ENCODE data around the gene RNF214.
"Not testable (repeated sequence)": the region's sequence is repeated elsewhere in the genome, so short reads cannot be mapped to it uniquely, and the experiment has no call there.

Gene RNF214

DNA sequence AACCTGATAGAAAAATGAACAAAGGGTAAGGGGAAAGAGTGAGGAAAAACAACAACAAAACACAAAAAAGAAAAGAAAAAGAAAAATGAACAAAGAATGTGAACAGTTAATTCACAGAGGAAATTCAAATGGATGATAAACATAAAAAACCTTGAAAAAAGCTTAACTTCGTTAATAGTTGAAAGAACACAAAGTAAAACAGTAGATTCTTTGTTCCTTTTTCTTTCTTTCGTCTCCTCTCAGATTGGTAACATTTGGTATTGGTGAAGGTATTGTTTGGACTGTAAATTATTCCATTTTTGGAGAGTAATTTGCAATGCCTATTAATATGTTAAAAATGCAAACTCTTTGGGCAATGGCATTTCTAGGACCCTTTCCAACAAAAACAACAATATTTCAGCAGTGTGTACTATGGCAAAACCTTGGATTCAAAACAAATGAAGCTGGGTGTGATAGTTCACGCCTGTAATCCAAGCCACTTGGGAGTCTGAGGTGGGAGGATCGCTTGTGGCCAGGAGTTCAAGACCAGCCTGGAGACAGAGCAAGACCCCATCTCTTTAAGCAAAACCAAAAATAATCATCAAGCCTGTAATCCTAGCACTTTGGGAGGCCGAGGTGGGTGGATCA, 86.9 kb downstream of the RNF214 start:
- DNase-seq, result no peak

DNA sequence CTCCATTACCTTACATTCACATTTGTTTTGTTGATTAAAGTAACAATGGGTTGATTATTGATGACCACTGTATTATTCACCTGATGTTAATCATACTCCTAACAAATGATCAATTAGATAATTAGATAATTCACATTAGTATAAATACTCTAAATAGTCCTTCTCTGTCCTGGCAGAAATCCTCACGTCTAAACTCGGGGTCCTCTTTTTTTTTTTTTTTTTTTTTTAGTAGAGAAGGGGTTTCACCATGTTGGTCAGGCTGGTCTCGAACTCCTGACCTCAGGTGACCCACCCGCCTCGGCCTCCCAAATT, 94.7 kb downstream of the RNF214 start:
- DNase-seq, result not testable (repeated sequence)

DNA sequence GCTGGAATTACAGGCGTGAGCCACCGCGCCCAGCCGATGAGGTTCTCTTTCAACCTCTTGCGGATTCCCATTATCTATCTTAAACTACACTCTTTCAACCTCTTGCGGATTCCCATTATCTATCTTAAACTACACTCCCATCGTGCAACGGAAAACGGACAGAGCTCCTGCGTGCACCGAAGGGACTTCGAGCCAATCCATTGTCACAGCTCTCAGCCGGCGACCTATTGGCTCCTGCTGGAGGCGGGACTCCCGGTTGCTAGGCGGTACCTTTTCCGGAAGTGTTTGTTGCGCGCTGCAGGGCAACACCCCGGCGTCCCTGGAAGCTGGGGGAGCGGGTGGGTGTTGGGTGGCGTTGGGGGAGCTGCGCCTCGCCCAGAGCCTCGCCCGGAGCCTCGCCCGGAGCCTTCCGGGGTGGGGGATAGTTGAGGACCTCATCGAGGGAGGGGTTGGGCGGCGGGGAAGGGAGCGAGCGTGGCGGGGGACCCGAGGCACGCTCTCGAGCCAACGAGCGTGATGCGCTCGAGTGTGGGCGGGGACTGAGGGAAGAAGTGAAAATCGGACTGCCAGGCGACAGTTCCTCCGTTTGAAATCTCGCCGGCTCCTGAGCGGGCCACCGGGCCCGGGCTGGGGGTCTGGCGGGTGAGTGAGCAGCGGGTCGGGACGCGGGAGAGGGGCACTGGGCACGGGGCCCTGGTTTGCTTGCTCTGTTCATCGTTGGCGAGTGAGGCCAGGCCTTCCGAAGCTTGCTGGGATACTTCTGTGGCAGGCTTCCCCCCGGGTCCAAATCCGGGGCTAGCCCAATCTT, 95.3 kb downstream of the RNF214 start, which contains the start of gene CEP164:
Gene CEP164, plus strand, starts transcription at position 288 of the 808 bp plus-strand sequence. CDS start 10,733 bp downstream, outside the sequence.
- peak; percentile 92 for DNase-seq

DNA sequence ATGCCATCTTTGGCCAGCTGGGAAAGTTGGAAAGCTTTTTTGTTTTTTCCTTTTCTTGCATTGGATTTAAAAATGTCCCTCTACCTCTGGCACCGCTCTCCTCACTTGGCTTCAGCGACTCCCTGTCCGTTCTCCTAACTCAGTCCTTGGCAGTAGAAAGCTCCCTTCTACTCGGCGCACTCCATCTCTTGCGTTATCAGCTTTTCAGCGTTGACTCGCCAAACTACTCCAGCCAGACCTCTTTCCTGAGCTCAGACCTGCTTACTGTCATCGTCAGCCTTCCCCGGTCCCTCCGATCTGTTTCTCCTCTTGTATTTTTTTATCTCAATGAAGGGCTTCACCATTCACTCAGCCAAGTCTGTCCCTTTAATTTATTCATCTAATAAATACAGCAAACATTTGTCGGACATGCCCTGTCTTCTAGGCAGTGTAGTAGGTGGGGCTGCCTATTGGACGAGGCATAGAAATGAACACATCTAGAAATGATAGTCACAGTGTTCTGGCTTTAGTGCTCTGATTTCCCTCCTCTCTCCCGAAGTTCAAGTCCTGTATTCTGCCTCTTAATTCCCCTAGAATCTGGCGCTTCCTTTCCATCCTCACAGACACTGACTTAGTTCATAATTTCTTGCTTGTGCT, 96.0 kb downstream of the RNF214 start:
- no peak for DNase-seq

DNA sequence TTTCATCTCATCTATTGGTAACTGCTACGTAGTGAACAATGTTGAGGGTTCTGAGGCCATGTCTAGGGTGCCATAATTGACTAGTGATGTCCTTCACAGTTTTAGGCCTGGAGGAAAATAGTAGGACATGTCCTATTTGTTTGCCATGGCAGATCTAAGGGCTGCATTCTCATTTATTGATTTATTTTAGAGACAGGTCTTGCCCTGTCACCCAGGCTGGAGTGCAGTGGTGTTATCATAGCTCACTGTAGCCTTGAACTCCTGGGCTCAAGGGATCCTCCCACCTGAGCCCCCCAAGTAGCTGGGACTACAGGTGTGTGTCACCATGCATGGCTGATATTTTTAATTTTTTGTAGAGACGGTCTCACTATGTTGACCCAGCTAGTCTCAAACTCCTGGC, 100.4 kb downstream of the RNF214 start:
- DNase-seq, result no peak

DNA sequence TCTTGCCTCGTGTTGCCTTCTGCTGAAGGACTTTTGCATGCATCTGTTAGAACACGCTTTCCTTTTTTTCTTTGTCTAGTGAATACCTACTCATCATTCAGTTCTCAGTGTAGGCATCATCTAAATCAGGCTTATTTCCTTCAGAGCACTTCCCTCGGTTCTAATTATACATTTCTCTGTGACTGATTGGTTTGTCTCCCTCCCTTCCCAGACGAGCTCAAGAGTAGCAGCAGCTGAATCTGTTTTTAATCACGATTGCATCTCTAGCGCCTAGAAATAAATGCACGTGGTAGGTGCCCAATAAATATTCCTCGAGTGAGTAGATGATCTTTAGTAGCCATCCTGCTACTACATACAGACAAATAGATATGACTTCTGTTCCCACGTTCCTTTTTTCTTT, 101.4 kb downstream of the RNF214 start:
- DNase-seq, result no peak

DNA sequence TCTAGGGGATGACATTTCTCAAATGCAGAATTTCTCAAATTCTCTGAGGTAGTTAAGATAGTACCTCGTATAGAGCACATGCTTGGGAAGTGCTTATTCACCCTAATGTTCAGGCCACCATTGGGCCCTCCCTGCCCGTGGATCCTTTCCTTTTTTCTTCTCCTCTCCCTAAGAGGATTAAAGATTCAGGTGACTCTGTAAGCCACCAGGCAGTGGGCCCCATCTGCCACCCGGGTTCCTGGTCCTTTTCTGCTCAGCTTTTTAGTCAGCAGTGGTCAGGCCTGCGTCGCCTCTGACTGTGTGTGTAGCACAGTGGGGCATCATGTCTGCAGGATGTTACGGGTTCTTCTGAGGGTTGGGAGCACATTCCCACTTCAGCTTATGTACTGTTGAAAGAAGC, 102.4 kb downstream of the RNF214 start:
- no peak for DNase-seq

DNA sequence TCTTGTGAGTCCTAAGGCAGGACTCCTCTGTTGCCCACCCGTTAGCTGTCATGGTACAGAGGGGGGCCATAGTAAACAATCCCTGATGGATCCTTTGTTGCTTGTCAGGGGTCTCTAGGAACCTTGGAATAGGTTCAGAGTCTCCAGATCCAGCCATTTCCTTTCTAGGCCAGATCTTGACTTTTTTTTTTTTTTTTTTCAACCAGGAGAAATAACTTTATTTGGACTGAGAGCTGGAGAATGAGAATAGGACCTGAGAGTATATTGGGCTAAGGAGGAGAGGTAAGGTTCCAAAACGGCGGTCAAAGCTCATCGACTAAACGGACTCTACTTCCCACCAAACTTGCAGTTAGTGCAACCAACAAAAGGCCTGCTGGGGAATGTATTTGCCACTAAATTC, 102.9 kb downstream of the RNF214 start:
- DNase-seq, result no peak

Data from stimulated activated CD4-positive, alpha-beta T cell treated with anti-CD3 and anti-CD28 coated beads, Interleukin-4, amount 100 ng/mL, for 1 hour (primary cell).